GM12878 (cell line): ENCODE results near the gene ZNF585A. TPM values are rescaled to one million over a fixed set of nuclear protein-coding genes. Genes with fewer than 3 reads are reported as not detected.

Experiments used
- CEBPB ChIP-seq, 2 experiments: fragments of 150-350 bp in 1 of 2; IDR thresholded peaks; 2 replicates each; pipeline ENCODE4 v1.6.1; 2012 to 2014; ENCODE audit warnings: low read depth in 2 of 2, low read length in 2 of 2, borderline replicate concordance in 1 of 2, inconsistent platforms in 1 of 2
- GATAD2B ChIP-seq: fragments of 450-650 bp; conservative IDR thresholded peaks from 2 replicates; pipeline ENCODE4 v1.6.1; 2017; ENCODE audit warnings: low read depth, mild to moderate bottlenecking, moderate library complexity
- HDGF ChIP-seq: fragments of 450-650 bp; IDR thresholded peaks from 2 replicates; pipeline ENCODE4 v1.6.1; 2016; ENCODE audit warnings: antibody characterized with exemption
- IKZF2 ChIP-seq, 2 experiments: fragments of 450-650 bp; IDR thresholded peaks; 2 replicates each; pipeline ENCODE4 v1.6.1; 2017; ENCODE audit warnings: mild to moderate bottlenecking in 2 of 2, moderate library complexity in 2 of 2
- JUND ChIP-seq: IDR thresholded peaks from 2 replicates; pipeline ENCODE4 v1.6.1; 2012; ENCODE audit warnings: low read depth, mild to moderate bottlenecking, low read length, improper control_type of control experiment, moderate library complexity
- MTA3 ChIP-seq: IDR thresholded peaks from 2 replicates; pipeline ENCODE4 v1.6.1; 2012; ENCODE audit warnings: low read length, inconsistent platforms, borderline replicate concordance
- MYC ChIP-seq: IDR thresholded peaks from 2 replicates; pipeline ENCODE4 v1.6.1; 2011; ENCODE audit warnings: mild to moderate bottlenecking, low read length, moderate library complexity, inconsistent platforms; ENCODE audit not compliant: insufficient read depth, insufficient replicate concordance, insufficient read length, severe bottlenecking
- NBN ChIP-seq: fragments of 450-650 bp; IDR thresholded peaks from 2 replicates; pipeline ENCODE4 v1.6.1; 2016
- PAX8 ChIP-seq: fragments of 450-650 bp; IDR thresholded peaks from 2 replicates; pipeline ENCODE4 v1.6.1; 2017; ENCODE audit warnings: mild to moderate bottlenecking, moderate library complexity
- POLR2A ChIP-seq: IDR thresholded peaks from 2 replicates; pipeline ENCODE4 v1.6.1; 2011; ENCODE audit warnings: low read depth, mild to moderate bottlenecking, low read length
- RFX5 ChIP-seq: IDR thresholded peaks from 2 replicates; pipeline ENCODE4 v1.6.1; 2011; ENCODE audit warnings: low read depth, low read length, improper control_type of control experiment
- SMARCA5 ChIP-seq: fragments of 450-650 bp; IDR thresholded peaks from 2 replicates; pipeline ENCODE4 v1.6.1; 2017; ENCODE audit warnings: mild to moderate bottlenecking
- polyA plus RNA-seq, 11 experiments: library from polyadenylated mRNA; depleted of rRNA in 4 of 11; unstranded in 6 of 11; stranded (reverse) in 5 of 11; fragments of >200 nt; fragmentation: Nextera tagmentation in 4 of 11; fragmentation: Illumina TruSeq in 1 of 11; extraction: Ambion mirVana in 4 of 11; extraction: Trizol in 1 of 11; gene quantifications; 1 replicate in 1 of 11; 2 replicates in 10 of 11; pipeline versions ENCODE4 v1.2.1 to v1.2.3, GENCODE V29; 2011 to 2016; ENCODE audit warnings: inconsistent platforms in 2 of 11, missing spikeins in 2 of 11, low read depth in 1 of 11
- total RNA-seq, 4 experiments: library from RNA; depleted of rRNA in 3 of 4; stranded (reverse); fragments of >200 nt in 3 of 4; fragmentation: Illumina TruSeq in 1 of 4; extraction: Trizol in 1 of 4; gene quantifications; 2 replicates each; pipeline versions ENCODE4 v1.2.1 to v1.2.3, GENCODE V29; 2013 to 2021
- TF ChIP-seq, protein P1 (sequence below): fragments of 450-650 bp; formaldehyde crosslinking; IDR thresholded peaks from 2 replicates; pipeline ENCODE4 v1.4.0; 2020; ENCODE audit warnings: mild to moderate bottlenecking, moderate library complexity
- TF ChIP-seq, protein P2 (sequence below): IDR thresholded peaks from 2 replicates; pipeline ENCODE4 v1.6.1; 2012; ENCODE audit warnings: low read depth, low read length, improper control_type of control experiment
- TF ChIP-seq, protein P3 (sequence below): fragments of 450-650 bp; IDR thresholded peaks from 2 replicates; pipeline ENCODE4 v1.6.1; 2018; ENCODE audit warnings: mild to moderate bottlenecking, low read depth, moderate library complexity; ENCODE audit not compliant: partially characterized antibody
- TF ChIP-seq, protein P4 (sequence below): IDR thresholded peaks from 2 replicates; pipeline ENCODE4 v1.6.1; 2012; ENCODE audit warnings: low read depth, low read length, improper control_type of control experiment

The ZNF585A gene
- total and polyA plus RNA-seq, 10 of the 15 experiments (the other 5 are each of a cell fraction or from before 2014, with no cell fraction given) = 6.9 to 38.7 (median 14.0) TPM

DNA sequence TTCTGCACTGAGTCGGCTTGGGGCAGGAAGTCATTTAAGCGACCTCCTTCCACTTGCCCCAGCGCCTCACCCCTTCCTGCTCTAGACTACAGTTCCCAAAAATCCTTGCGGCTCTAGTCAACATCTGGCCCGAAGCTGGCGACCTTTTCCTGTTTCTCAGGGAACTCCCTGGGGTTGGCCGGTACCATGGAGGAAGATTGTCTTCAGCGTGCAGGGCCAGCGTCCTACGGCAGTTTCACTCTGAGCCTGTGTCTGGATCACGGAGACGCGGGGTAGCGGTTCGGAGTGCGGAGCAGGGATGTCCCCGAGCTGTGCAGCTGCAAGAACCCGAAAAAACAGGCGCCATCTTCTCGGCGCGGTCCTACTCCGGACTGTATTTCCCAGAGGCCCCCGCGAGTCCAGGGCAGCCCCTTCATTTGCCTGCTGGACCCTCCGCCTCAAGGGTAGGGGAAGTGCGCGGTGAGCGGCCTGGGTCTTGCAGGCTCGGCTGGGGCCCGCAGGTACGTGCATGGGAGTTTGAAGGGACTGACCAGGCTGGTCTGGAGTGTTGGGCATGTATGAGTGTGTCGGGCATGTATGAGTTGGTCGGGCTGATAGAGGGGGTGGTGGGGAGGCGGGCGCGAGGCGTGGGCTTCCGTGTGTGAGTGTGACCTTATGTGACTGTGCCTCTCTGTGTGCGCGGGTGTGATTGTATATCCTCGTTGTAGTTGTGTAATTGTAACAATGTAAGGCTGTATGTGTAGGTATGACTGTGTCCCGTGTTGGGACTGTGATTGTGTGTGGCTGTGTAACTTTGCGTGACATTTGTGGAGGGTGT lies 45.5 kb upstream of the ZNF585A start, which contains the start of gene ZNF383 (continued):
- TF ChIP-seq, protein P1, sequence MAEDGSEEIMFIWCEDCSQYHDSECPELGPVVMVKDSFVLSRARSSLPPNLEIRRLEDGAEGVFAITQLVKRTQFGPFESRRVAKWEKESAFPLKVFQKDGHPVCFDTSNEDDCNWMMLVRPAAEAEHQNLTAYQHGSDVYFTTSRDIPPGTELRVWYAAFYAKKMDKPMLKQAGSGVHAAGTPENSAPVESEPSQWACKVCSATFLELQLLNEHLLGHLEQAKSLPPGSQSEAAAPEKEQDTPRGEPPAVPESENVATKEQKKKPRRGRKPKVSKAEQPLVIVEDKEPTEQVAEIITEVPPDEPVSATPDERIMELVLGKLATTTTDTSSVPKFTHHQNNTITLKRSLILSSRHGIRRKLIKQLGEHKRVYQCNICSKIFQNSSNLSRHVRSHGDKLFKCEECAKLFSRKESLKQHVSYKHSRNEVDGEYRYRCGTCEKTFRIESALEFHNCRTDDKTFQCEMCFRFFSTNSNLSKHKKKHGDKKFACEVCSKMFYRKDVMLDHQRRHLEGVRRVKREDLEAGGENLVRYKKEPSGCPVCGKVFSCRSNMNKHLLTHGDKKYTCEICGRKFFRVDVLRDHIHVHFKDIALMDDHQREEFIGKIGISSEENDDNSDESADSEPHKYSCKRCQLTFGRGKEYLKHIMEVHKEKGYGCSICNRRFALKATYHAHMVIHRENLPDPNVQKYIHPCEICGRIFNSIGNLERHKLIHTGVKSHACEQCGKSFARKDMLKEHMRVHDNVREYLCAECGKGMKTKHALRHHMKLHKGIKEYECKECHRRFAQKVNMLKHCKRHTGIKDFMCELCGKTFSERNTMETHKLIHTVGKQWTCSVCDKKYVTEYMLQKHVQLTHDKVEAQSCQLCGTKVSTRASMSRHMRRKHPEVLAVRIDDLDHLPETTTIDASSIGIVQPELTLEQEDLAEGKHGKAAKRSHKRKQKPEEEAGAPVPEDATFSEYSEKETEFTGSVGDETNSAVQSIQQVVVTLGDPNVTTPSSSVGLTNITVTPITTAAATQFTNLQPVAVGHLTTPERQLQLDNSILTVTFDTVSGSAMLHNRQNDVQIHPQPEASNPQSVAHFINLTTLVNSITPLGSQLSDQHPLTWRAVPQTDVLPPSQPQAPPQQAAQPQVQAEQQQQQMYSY = no peak
- TF ChIP-seq POLR2A (peak; percentile 91), NBN (peak; percentile 95), GATAD2B (no peak), RFX5 (no peak), MYC (peak; percentile 75), SMARCA5 (0 out of 2 replicates have a peak, but pooled peaks have one; percentile 29), MTA3 (no peak), IKZF2 (IDR thresholded peaks at IDR 0.05) (no peak; a peak in 1 of 4 replicates), CEBPB (IDR thresholded peaks at IDR 0.05; ENCODE audit: borderline replicate concordance in 1 of 2, low read depth in 2 of 2, low read length in 2 of 2) (no peak), PAX8 (no peak), JUND (no peak), HDGF (peak; percentile 94)
- TF ChIP-seq, protein P2, sequence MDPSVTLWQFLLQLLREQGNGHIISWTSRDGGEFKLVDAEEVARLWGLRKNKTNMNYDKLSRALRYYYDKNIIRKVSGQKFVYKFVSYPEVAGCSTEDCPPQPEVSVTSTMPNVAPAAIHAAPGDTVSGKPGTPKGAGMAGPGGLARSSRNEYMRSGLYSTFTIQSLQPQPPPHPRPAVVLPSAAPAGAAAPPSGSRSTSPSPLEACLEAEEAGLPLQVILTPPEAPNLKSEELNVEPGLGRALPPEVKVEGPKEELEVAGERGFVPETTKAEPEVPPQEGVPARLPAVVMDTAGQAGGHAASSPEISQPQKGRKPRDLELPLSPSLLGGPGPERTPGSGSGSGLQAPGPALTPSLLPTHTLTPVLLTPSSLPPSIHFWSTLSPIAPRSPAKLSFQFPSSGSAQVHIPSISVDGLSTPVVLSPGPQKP = no peak
- TF ChIP-seq, protein P3, sequence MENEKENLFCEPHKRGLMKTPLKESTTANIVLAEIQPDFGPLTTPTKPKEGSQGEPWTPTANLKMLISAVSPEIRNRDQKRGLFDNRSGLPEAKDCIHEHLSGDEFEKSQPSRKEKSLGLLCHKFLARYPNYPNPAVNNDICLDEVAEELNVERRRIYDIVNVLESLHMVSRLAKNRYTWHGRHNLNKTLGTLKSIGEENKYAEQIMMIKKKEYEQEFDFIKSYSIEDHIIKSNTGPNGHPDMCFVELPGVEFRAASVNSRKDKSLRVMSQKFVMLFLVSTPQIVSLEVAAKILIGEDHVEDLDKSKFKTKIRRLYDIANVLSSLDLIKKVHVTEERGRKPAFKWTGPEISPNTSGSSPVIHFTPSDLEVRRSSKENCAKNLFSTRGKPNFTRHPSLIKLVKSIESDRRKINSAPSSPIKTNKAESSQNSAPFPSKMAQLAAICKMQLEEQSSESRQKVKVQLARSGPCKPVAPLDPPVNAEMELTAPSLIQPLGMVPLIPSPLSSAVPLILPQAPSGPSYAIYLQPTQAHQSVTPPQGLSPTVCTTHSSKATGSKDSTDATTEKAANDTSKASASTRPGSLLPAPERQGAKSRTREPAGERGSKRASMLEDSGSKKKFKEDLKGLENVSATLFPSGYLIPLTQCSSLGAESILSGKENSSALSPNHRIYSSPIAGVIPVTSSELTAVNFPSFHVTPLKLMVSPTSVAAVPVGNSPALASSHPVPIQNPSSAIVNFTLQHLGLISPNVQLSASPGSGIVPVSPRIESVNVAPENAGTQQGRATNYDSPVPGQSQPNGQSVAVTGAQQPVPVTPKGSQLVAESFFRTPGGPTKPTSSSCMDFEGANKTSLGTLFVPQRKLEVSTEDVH = peak; percentile 32
- TF ChIP-seq, protein P4, sequence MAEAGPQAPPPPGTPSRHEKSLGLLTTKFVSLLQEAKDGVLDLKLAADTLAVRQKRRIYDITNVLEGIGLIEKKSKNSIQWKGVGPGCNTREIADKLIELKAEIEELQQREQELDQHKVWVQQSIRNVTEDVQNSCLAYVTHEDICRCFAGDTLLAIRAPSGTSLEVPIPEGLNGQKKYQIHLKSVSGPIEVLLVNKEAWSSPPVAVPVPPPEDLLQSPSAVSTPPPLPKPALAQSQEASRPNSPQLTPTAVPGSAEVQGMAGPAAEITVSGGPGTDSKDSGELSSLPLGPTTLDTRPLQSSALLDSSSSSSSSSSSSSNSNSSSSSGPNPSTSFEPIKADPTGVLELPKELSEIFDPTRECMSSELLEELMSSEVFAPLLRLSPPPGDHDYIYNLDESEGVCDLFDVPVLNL = no peak
- TF ChIP-seq, all 136 proteins: peak for 56
